MCF 10A (cell line): ENCODE results near the gene TRMT10A. TPM values are rescaled to one million over a fixed set of nuclear protein-coding genes. Genes with fewer than 3 reads are reported as not detected.

ENCODE experiments used
- BruUV-seq: library from RNA; stranded (reverse); fragments of 400-500 nt; replicated peaks from 2 replicates; lab custom pipeline; 2021; lab: Mats Ljungman, UMichigan
- CTCF ChIA-PET: fragments of 300-600 bp; sonication (Branson Sonifier 250); formaldehyde crosslinking; extraction: SDS; loops from one replicate; lab custom pipeline; 2021; ENCODE audit warnings: antibody characterized with exemption, inconsistent platforms; lab: Yijun Ruan, JAX
- POLR2A ChIA-PET: fragments of 300-600, 350-650 bp; sonication (Branson Sonifier 250); formaldehyde crosslinking; extraction: SDS; loops from one replicate; lab custom pipeline; 2020; ENCODE audit warnings: antibody characterized with exemption, inconsistent platforms; lab: Yijun Ruan, JAX
- DNase-seq: peaks from one replicate; pipeline ENCODE4 v3.0.0-alpha.2; 2018; ENCODE audit not compliant: unreplicated experiment
- H3K27ac Mint-ChIP-seq: one replicate; pipeline ENCODE4 v1.8.0; 2022; ENCODE audit warnings: mild to moderate bottlenecking, low read depth, mixed read lengths; ENCODE audit not compliant: unreplicated experiment
- H3K27me3 Mint-ChIP-seq: one replicate; pipeline ENCODE4 v1.8.0; 2022; ENCODE audit warnings: mixed read lengths; ENCODE audit not compliant: insufficient read depth, unreplicated experiment
- H3K36me3 Mint-ChIP-seq: one replicate; pipeline ENCODE4 v1.8.0; 2022; ENCODE audit warnings: mild to moderate bottlenecking, moderate library complexity, mixed read lengths; ENCODE audit not compliant: insufficient read depth, unreplicated experiment
- H3K4me1 Mint-ChIP-seq: one replicate; pipeline ENCODE4 v1.8.0; 2022; ENCODE audit warnings: mixed read lengths; ENCODE audit not compliant: insufficient read depth, unreplicated experiment
- H3K4me3 Mint-ChIP-seq: one replicate; pipeline ENCODE4 v1.8.0; 2022; ENCODE audit warnings: mild to moderate bottlenecking, moderate library complexity, mixed read lengths; ENCODE audit not compliant: unreplicated experiment
- H3K9me3 Mint-ChIP-seq: one replicate; pipeline ENCODE4 v1.8.0; 2022; ENCODE audit warnings: mixed read lengths; ENCODE audit not compliant: unreplicated experiment
- intact Hi-C: fragments of 100-400 bp; cut with micrococcal nuclease; formaldehyde crosslinking; loops from 2 replicates; pipeline ENCODE4 v1.14.1; 2022
- total RNA-seq: library from RNA; stranded (reverse); gene quantifications from 2 replicates; pipeline ENCODE4 v1.2.3, GENCODE V29; 2022
- TF ChIP-seq, protein P1 (sequence below): fragments of 200-600 bp; IDR thresholded peaks from one replicate; pipeline ENCODE4 v1.8.0; 2022; ENCODE audit warnings: antibody characterized with exemption, mild to moderate bottlenecking; ENCODE audit not compliant: unreplicated experiment

The TRMT10A gene
- total RNA-seq, 1 experiment from 2014 or later = 19.1 TPM

DNA sequence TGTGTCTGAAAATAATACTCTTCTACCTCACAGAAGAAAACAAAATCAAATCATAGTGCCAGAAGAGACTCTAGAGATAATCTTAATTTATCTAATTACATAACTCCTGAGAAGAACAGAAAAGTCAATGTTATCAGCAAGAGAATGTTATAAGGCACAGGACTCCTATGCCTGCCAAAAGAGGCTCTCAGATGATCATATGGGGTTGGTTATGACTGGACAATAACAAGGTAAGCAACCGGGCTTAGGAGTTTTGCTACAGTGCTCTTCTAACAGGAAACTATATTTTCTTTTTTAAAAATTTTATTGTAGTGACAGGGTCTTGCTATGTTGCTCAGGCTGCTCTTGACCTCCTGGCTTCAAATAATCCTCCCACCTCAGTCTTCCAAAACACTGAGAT, 56.5 kb downstream of the TRMT10A start:
- Mint-ChIP-seq H3K4me3 (no peak overlapping the region), H3K36me3 (no peaks in the 10 kb centered on the region), H3K27me3 (no peaks in the 10 kb centered on the region), H3K27ac (no peak overlapping the region), H3K4me1 (peaks cover 5% of the 10 kb centered on the region), H3K9me3 (peaks cover 11% of the 10 kb centered on the region)
- intact Hi-C loops = no loop called here
- TF ChIP-seq, protein P1, sequence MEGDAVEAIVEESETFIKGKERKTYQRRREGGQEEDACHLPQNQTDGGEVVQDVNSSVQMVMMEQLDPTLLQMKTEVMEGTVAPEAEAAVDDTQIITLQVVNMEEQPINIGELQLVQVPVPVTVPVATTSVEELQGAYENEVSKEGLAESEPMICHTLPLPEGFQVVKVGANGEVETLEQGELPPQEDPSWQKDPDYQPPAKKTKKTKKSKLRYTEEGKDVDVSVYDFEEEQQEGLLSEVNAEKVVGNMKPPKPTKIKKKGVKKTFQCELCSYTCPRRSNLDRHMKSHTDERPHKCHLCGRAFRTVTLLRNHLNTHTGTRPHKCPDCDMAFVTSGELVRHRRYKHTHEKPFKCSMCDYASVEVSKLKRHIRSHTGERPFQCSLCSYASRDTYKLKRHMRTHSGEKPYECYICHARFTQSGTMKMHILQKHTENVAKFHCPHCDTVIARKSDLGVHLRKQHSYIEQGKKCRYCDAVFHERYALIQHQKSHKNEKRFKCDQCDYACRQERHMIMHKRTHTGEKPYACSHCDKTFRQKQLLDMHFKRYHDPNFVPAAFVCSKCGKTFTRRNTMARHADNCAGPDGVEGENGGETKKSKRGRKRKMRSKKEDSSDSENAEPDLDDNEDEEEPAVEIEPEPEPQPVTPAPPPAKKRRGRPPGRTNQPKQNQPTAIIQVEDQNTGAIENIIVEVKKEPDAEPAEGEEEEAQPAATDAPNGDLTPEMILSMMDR = no peak
- CTCF ChIA-PET = no interaction called here
- no peak for DNase-seq
- no TSS peak for BruUV-seq
- POLR2A ChIA-PET = no interaction called here

DNA sequence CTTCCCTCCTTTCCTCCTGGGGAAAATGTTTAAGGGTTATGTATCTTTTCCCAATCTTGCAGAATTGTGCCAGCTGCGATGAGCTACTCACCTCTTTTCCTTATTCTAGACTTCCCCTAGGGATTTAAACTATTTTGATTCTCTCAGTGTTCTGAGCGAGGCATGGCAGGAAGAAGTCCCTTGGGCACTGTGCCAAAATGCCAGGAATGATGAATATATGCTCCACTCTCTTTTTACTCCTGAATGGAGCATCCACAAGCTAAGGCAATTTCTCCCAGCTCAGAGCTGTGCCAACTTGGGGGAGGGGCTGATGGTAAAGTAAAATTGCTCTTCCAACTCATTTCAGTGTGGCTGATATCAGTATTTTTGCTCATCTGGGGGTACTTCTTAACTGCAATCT, 57.1 kb downstream of the TRMT10A start:
- CTCF ChIA-PET = interaction anchor here (0.6 kb wide), 1 partner anchor 15 kb away, joined by 3 read pairs; no protein-coding TSS in a partner anchor
- no peak overlapping the region for H3K27ac Mint-ChIP-seq
- TF ChIP-seq, protein P1 = no peak
- peak; percentile 34 for DNase-seq
- intact Hi-C loops = no loop called here
- H3K36me3 Mint-ChIP-seq = no peaks in the 10 kb centered on the region
- peaks cover 5% of the 10 kb centered on the region for H3K4me1 Mint-ChIP-seq
- H3K4me3 Mint-ChIP-seq = no peak overlapping the region
- H3K27me3 Mint-ChIP-seq = no peaks in the 10 kb centered on the region
- POLR2A ChIA-PET = no interaction called here
- BruUV-seq = no TSS peak
- H3K9me3 Mint-ChIP-seq = peaks cover 11% of the 10 kb centered on the region

DNA sequence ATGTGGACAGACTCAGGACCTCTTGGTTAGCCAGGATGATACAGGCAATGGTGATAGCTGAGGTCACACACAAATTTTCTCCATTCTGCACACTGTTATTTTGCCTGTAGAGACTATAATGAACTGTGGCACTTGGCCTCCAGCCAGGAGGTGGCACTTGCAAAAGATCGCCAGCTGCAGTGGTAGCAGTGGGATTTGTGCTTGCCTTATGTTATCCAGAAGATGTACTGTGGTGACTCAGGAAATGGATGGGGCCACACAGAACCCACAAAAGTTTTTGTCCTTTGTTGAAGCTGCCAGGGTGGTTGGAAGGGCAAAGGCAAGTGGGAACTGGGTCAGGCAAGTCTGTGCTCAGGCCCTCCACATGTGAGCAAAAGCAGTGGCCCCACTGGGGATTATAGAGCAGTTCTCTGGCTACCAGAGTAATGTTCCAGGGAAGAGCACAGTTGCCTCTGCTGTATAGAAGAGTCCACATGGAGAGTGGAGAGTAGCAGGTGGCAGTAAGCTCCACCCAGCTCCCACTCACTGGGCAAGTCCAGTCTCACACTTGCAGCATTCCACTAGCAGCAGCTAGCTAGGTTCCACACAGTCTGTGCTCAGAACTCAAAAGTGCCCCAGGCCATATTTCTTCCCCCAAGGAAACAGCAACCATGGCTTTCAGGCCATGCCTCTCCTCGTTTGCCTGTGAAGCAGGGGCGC, 58.9 kb downstream of the TRMT10A start:
- Mint-ChIP-seq H3K4me3 (no peak overlapping the region), H3K27ac (no peak overlapping the region), H3K27me3 (no peaks in the 10 kb centered on the region), H3K4me1 (peaks cover 5% of the 10 kb centered on the region), H3K36me3 (no peaks in the 10 kb centered on the region), H3K9me3 (peaks cover 11% of the 10 kb centered on the region)
- BruUV-seq = no TSS peak
- TF ChIP-seq, protein P1 = no peak
- ChIA-PET POLR2A (no interaction called here), CTCF (interaction anchor here (0.5 to 0.8 kb wide), 2 partner anchors 15 to 42 kb away, joined by 3 read pairs; no protein-coding TSS in a partner anchor)
- DNase-seq = no peak
- intact Hi-C loops = no loop called here

Other genes starting within 250 kb of the TRMT10A start
- 24.2 and 32.0 TPM in 2 replicates for gene ADH1B, start 242.6 kb downstream of the TRMT10A start, total RNA-seq
- gene ADH1C, start 211.3 kb downstream of the TRMT10A start, total RNA-seq = not detected in 2 replicates
- gene ADH7, start 128.7 kb downstream of the TRMT10A start, total RNA-seq = not detected in 2 replicates
- not detected in 2 replicates for gene C4orf17, start 53.0 kb downstream of the TRMT10A start, total RNA-seq
- 0.27 and 0.51 TPM in 2 replicates for gene MTTP, start 10.8 kb upstream of the TRMT10A start, total RNA-seq
- not detected in 2 replicates for gene C4orf54, start 93.8 kb upstream of the TRMT10A start, total RNA-seq